HCT116 (cell line): ENCODE results near the gene PDSS2. TPM values are rescaled to one million over a fixed set of nuclear protein-coding genes. Genes with fewer than 3 reads are reported as not detected.
"Not testable (repeated sequence)": the region's sequence is repeated elsewhere in the genome, so short reads cannot be mapped to it uniquely, and the experiment has no call there.

Experiments
- ATAC-seq: fragments of 200-7000 bp; cut with Tn5 transposase; 2 replicates; pipeline ENCODE4 v1.9.1; 2020; ENCODE audit warnings: mild to moderate bottlenecking, moderate library complexity
- BruUV-seq: library from RNA; stranded (reverse); fragments of 400-500 nt; replicated peaks from 2 replicates; lab custom pipeline; 2021; lab: Mats Ljungman, UMichigan
- CTCF ChIA-PET: fragments of 300-600 bp; sonication (Branson Sonifier 250); formaldehyde crosslinking; loops from one replicate; lab custom pipeline; 2021; ENCODE audit warnings: antibody characterized with exemption; lab: Charles Lee
- POLR2A ChIA-PET: fragments of 300-600, 350-600 bp; sonication (Branson Sonifier 250); formaldehyde crosslinking; loops from one replicate; lab custom pipeline; 2021; ENCODE audit warnings: antibody characterized with exemption; lab: Charles Lee
- RAD21 ChIA-PET, 2 experiments: fragments of 300-600 bp; sonication (Branson Sonifier 250); formaldehyde crosslinking; loops; one replicate each; lab custom pipeline; 2023; ENCODE audit warnings: low total read pairs in 2 of 2; ENCODE audit not compliant: uncharacterized antibody in 2 of 2, unreplicated experiment in 2 of 2, low non-redundant PET in 1 of 2; lab: Charles Lee
- DNase-seq: peaks from one replicate; pipeline ENCODE4 v3.0.0-alpha.2; 2010; ENCODE audit warnings: low read depth, low spot score
- H2AFZ ChIP-seq: fragments of 200-600 bp; shearing (Covaris generic), sonication (generic); 2 replicates; pipeline ENCODE4 v1.6.1; 2017; ENCODE audit warnings: low read depth, mixed run types, mixed read lengths, antibody characterized with exemption, low read length; ENCODE audit not compliant: poor library complexity, severe bottlenecking
- H3K27ac ChIP-seq: 2 replicates; pipeline ENCODE4 v1.5.1; 2012; ENCODE audit warnings: low read depth, low read length
- H3K27me3 ChIP-seq: fragments of 200-600 bp; sonication (generic); 2 replicates; pipeline ENCODE4 v1.6.1; 2016; ENCODE audit warnings: mixed run types, low read length, mixed read lengths; ENCODE audit not compliant: insufficient read depth
- H3K36me3 ChIP-seq, 2 experiments: fragments of 200-500 bp in 1 of 2; fragments of 200-600 bp in 1 of 2; sonication (Bioruptor generic) in 1 of 2; sonication (generic) in 1 of 2; 2 replicates each; pipeline versions ENCODE4 v1.5.1 to v1.6.1; 2014 to 2016; ENCODE audit warnings: low read length in 2 of 2, inconsistent platforms in 1 of 2, mixed read lengths in 1 of 2, mixed run types in 1 of 2; ENCODE audit not compliant: insufficient read depth in 2 of 2, control insufficient read depth in 1 of 2
- H3K4me1 ChIP-seq, 2 experiments: fragments of 200-600 bp in 1 of 2; sonication (generic) in 1 of 2; 2 replicates each; pipeline versions ENCODE4 v1.5.1 to v1.6.1; 2012 to 2017; ENCODE audit warnings: low read length in 2 of 2, inconsistent platforms in 1 of 2, mild to moderate bottlenecking in 1 of 2, mixed read lengths in 1 of 2, mixed run types in 1 of 2, moderate library complexity in 1 of 2; ENCODE audit not compliant: insufficient read depth in 2 of 2, control insufficient read depth in 1 of 2
- H3K4me2 ChIP-seq: fragments of 200-600 bp; sonication (generic); 2 replicates; pipeline ENCODE4 v1.6.1; 2017; ENCODE audit warnings: mixed run types, low read length, mixed read lengths
- H3K4me3 ChIP-seq, 2 experiments: fragments of 200-600 bp in 1 of 2; sonication (generic) in 1 of 2; replicated peaks in 1 of 2; 2 replicates each; pipeline ENCODE4 v1.5.1; 2011 to 2016; ENCODE audit warnings: low read length in 2 of 2, control low read depth in 1 of 2, low read depth in 1 of 2, mild to moderate bottlenecking in 1 of 2, mixed read lengths in 1 of 2, mixed run types in 1 of 2
- H3K79me2 ChIP-seq: fragments of 200-600 bp; sonication (generic); 2 replicates; pipeline ENCODE4 v1.6.1; 2017; ENCODE audit warnings: mild to moderate bottlenecking, mixed run types, low read length, moderate library complexity, mixed read lengths; ENCODE audit not compliant: insufficient read depth
- H3K9ac ChIP-seq: fragments of 200-600 bp; sonication (generic); 2 replicates; pipeline ENCODE4 v1.6.1; 2016; ENCODE audit warnings: low read length, mixed read lengths
- H3K9me2 ChIP-seq: fragments of 200-600 bp; sonication (generic), shearing (Covaris generic); 2 replicates; pipeline ENCODE4 v1.6.1; 2017; ENCODE audit warnings: mixed run types, mild to moderate bottlenecking, moderate library complexity; ENCODE audit not compliant: insufficient read depth
- H3K9me3 ChIP-seq, 2 experiments: fragments of 200-500 bp in 1 of 2; fragments of 200-600 bp in 1 of 2; sonication (Bioruptor generic) in 1 of 2; sonication (generic) in 1 of 2; 2 replicates each; pipeline ENCODE4 v1.6.1; 2014 to 2017; ENCODE audit warnings: low read length in 2 of 2, mixed read lengths in 2 of 2, inconsistent platforms in 1 of 2, low read depth in 1 of 2, mild to moderate bottlenecking in 1 of 2, mixed run types in 1 of 2, moderate library complexity in 1 of 2; ENCODE audit not compliant: control insufficient read depth in 1 of 2, insufficient read depth in 1 of 2
- H4K20me1 ChIP-seq: fragments of 200-600 bp; sonication (generic), shearing (Covaris generic); 2 replicates; pipeline ENCODE4 v1.6.1; 2017; ENCODE audit warnings: mixed run types, mild to moderate bottlenecking, moderate library complexity; ENCODE audit not compliant: insufficient read depth
- EGR1 ChIP-seq: IDR thresholded peaks from 2 replicates; pipeline ENCODE4 v1.6.1; 2012; ENCODE audit warnings: low read depth
- EZH2phosphoT487 ChIP-seq: fragments of 200-600 bp; IDR thresholded peaks from 2 replicates; pipeline ENCODE4 v1.6.1; 2018; ENCODE audit warnings: antibody characterized with exemption, borderline replicate concordance
- JUND ChIP-seq: IDR thresholded peaks from 2 replicates; pipeline ENCODE4 v1.6.1; 2012
- SIN3A ChIP-seq: IDR thresholded peaks from 2 replicates; pipeline ENCODE4 v1.6.1; 2012; ENCODE audit warnings: low read depth
- ZFX ChIP-seq: fragments of 450-650 bp; IDR thresholded peaks from 2 replicates; pipeline ENCODE4 v1.6.1; 2017
- intact Hi-C: fragments of 100-400 bp; cut with micrococcal nuclease; formaldehyde crosslinking; loops from 2 replicates; pipeline ENCODE4 v1.10.0; 2022
- total RNA-seq: library from RNA; stranded (reverse); gene quantifications from one replicate; pipeline ENCODE4 v1.2.1, GENCODE V29; 2021; ENCODE audit not compliant: unreplicated experiment
- TF ChIP-seq, protein P1 (sequence below), 3 experiments: fragments of 200-600 bp in 1 of 3; sonication (generic) in 1 of 3; IDR thresholded peaks in 2 of 3; conservative IDR thresholded peaks in 1 of 3; 2 replicates each; pipeline ENCODE4 v1.5.1; 2012 to 2017; ENCODE audit warnings: low read depth in 2 of 3, low read length in 2 of 3, antibody characterized with exemption in 1 of 3, borderline replicate concordance in 1 of 3, control low read depth in 1 of 3, mild to moderate bottlenecking in 1 of 3, mixed read lengths in 1 of 3, mixed run types in 1 of 3, moderate library complexity in 1 of 3; ENCODE audit not compliant: insufficient read depth in 1 of 3
- TF ChIP-seq, protein P2 (sequence below): IDR thresholded peaks from 2 replicates; pipeline ENCODE4 v1.6.1; 2012; ENCODE audit warnings: low read depth

The PDSS2 gene
- total RNA-seq, 1 experiment from 2014 or later = 12.2 TPM

DNA sequence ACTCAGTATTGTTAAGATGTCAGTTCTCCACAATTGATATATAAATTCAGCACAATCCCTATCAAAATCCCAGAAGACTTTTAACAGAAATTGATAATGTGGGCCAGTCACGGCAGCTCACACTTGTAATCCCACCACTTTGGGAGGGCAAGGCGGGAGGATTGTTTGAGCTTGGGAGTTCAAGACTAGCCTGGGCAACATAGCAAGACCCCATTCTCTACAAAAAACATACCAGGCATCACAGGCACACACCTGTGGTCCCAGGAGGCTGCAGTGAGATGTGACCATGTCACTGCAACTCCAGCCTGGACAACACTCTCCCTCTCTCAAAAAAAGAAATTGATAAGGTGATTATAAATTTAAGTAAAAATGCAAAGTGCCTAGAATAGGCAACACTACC lies 90.9 kb downstream of the PDSS2 start:
- no TSS peak for BruUV-seq
- no peak overlapping the region for H2AFZ ChIP-seq
- no peaks in the 10 kb centered on the region for H3K9me3 ChIP-seq
- H4K20me1 ChIP-seq = no peaks in the 10 kb centered on the region
- no peak overlapping the region for H3K9ac ChIP-seq
- ChIA-PET RAD21 (no interaction called here), POLR2A (no interaction called here), CTCF (no interaction called here)
- no peak overlapping the region for H3K4me3 ChIP-seq
- H3K79me2 ChIP-seq = no peaks in the 10 kb centered on the region; the same call in 1 of the 2 replicates
- H3K27ac ChIP-seq = no peak overlapping the region
- TF ChIP-seq, protein P1, sequence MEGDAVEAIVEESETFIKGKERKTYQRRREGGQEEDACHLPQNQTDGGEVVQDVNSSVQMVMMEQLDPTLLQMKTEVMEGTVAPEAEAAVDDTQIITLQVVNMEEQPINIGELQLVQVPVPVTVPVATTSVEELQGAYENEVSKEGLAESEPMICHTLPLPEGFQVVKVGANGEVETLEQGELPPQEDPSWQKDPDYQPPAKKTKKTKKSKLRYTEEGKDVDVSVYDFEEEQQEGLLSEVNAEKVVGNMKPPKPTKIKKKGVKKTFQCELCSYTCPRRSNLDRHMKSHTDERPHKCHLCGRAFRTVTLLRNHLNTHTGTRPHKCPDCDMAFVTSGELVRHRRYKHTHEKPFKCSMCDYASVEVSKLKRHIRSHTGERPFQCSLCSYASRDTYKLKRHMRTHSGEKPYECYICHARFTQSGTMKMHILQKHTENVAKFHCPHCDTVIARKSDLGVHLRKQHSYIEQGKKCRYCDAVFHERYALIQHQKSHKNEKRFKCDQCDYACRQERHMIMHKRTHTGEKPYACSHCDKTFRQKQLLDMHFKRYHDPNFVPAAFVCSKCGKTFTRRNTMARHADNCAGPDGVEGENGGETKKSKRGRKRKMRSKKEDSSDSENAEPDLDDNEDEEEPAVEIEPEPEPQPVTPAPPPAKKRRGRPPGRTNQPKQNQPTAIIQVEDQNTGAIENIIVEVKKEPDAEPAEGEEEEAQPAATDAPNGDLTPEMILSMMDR (IDR thresholded peaks at IDR 0.05 in 2 of 3, conservative IDR thresholded peaks at IDR 0.05 in 1 of 3; ENCODE audit: borderline replicate concordance in 1 of 3, insufficient read depth in 1 of 3, low read depth in 2 of 3, low read length in 2 of 3) = no peak
- TF ChIP-seq EZH2phosphoT487 (no peak), SIN3A (no peak), JUND (no peak), EGR1 (no peak), ZFX (no peak)
- TF ChIP-seq, protein P2, sequence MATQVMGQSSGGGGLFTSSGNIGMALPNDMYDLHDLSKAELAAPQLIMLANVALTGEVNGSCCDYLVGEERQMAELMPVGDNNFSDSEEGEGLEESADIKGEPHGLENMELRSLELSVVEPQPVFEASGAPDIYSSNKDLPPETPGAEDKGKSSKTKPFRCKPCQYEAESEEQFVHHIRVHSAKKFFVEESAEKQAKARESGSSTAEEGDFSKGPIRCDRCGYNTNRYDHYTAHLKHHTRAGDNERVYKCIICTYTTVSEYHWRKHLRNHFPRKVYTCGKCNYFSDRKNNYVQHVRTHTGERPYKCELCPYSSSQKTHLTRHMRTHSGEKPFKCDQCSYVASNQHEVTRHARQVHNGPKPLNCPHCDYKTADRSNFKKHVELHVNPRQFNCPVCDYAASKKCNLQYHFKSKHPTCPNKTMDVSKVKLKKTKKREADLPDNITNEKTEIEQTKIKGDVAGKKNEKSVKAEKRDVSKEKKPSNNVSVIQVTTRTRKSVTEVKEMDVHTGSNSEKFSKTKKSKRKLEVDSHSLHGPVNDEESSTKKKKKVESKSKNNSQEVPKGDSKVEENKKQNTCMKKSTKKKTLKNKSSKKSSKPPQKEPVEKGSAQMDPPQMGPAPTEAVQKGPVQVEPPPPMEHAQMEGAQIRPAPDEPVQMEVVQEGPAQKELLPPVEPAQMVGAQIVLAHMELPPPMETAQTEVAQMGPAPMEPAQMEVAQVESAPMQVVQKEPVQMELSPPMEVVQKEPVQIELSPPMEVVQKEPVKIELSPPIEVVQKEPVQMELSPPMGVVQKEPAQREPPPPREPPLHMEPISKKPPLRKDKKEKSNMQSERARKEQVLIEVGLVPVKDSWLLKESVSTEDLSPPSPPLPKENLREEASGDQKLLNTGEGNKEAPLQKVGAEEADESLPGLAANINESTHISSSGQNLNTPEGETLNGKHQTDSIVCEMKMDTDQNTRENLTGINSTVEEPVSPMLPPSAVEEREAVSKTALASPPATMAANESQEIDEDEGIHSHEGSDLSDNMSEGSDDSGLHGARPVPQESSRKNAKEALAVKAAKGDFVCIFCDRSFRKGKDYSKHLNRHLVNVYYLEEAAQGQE = no peak
- intact Hi-C loops = no loop called here
- no peaks in the 10 kb centered on the region for H3K27me3 ChIP-seq
- no peaks in the 10 kb centered on the region for H3K9me2 ChIP-seq
- no peak overlapping the region for H3K4me2 ChIP-seq
- DNase-seq (no peak), ATAC-seq (no peak)
- no peaks in the 10 kb centered on the region for H3K36me3 ChIP-seq
- no peaks in the 10 kb centered on the region for H3K4me1 ChIP-seq

DNA sequence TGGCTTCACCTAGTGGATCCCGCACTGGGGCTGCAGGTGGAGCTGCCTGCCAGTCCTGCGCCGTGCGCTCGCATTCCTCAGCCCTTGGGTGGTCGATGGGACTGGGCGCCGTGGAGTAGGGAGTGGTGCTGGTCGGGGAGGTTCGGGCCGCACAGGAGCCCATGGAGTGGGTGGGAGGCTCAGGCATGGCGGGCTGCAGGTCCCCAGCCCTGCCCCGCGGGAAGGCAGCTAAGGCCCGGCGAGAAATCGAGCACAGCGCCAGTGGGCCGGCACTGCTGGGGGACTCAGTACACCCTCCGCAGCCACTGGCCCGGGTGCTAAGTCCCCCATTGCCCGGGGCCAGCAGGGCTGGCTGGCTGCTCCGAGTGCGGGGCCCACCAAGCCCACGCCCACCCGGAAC lies 95.2 kb downstream of the PDSS2 start:
- H2AFZ ChIP-seq, H3K27ac ChIP-seq, BruUV-seq, H3K9ac ChIP-seq, H3K4me3 ChIP-seq, DNase-seq, CTCF ChIA-PET, RAD21 ChIA-PET, H3K79me2 ChIP-seq, H3K9me2 ChIP-seq, ATAC-seq, H3K4me1 ChIP-seq, intact Hi-C loops, H3K36me3 ChIP-seq, H3K27me3 ChIP-seq, H3K4me2 ChIP-seq, POLR2A ChIA-PET, H3K9me3 ChIP-seq, H4K20me1 ChIP-seq: not testable (repeated sequence)
